ENCODE data around the gene OLIG2.

The OLIG2 gene

DNA sequence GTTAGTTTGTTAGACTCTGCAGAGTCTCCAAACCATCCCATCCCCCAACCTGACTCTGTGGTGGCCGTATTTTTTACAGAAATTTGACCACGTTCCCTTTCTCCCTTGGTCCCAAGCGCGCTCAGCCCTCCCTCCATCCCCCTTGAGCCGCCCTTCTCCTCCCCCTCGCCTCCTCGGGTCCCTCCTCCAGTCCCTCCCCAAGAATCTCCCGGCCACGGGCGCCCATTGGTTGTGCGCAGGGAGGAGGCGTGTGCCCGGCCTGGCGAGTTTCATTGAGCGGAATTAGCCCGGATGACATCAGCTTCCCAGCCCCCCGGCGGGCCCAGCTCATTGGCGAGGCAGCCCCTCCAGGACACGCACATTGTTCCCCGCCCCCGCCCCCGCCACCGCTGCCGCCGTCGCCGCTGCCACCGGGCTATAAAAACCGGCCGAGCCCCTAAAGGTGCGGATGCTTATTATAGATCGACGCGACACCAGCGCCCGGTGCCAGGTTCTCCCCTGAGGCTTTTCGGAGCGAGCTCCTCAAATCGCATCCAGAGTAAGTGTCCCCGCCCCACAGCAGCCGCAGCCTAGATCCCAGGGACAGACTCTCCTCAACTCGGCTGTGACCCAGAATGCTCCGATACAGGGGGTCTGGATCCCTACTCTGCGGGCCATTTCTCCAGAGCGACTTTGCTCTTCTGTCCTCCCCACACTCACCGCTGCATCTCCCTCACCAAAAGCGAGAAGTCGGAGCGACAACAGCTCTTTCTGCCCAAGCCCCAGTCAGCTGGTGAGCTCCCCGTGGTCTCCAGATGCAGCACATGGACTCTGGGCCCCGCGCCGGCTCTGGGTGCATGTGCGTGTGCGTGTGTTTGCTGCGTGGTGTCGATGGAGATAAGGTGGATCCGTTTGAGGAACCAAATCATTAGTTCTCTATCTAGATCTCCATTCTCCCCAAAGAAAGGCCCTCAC, at the start of gene OLIG2:
OLIG2 (plus strand) TSS at position 447 of the 954 bp plus-strand sequence. CDS start 928 bp downstream, outside the sequence.
- DNase-seq (ENCODE audit: low read depth), result peak; percentile 18

DNA sequence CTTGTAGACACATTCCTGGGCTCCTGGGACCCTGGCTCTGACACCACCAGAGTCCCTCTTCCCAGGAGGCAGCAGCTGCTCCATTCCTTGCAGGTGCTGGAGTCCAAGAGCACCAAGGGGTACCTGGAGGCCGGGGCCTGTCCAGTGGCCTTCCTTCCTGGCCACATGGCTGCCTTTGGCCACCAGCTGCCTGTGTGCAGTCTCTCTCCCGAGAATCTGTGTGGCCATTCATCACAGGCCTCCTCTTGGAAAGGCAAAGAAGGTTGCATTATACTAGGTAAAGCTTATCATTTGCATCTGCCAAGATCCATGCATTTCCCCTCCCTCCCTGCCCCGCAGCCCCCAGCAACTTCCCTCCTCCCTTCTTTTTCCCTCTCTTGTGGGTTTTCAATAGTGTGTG, 48.9 kb upstream of the OLIG2 start:
- no peak for DNase-seq (ENCODE audit: low read depth)

DNA sequence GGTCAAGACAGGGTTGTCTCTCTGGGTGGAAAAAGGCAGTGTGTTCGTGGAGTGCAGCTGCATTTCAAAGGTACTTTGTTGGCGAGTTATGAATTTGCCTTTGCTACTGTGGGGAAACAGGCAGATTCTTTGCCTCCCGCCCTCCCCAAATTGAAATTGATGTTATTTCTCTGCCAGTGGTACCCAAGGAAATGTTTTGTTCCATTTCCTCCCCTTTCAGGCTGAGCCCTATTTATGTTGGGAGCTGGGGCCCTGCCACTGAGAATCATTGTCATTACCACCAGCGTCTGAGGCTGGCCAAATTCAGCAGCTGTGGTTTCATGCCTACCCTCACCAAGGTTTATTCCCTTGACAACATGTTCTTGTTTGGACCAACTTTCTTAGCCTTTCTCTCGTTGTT, 48.5 kb upstream of the OLIG2 start:
- no peak for DNase-seq (ENCODE audit: low read depth)

DNA sequence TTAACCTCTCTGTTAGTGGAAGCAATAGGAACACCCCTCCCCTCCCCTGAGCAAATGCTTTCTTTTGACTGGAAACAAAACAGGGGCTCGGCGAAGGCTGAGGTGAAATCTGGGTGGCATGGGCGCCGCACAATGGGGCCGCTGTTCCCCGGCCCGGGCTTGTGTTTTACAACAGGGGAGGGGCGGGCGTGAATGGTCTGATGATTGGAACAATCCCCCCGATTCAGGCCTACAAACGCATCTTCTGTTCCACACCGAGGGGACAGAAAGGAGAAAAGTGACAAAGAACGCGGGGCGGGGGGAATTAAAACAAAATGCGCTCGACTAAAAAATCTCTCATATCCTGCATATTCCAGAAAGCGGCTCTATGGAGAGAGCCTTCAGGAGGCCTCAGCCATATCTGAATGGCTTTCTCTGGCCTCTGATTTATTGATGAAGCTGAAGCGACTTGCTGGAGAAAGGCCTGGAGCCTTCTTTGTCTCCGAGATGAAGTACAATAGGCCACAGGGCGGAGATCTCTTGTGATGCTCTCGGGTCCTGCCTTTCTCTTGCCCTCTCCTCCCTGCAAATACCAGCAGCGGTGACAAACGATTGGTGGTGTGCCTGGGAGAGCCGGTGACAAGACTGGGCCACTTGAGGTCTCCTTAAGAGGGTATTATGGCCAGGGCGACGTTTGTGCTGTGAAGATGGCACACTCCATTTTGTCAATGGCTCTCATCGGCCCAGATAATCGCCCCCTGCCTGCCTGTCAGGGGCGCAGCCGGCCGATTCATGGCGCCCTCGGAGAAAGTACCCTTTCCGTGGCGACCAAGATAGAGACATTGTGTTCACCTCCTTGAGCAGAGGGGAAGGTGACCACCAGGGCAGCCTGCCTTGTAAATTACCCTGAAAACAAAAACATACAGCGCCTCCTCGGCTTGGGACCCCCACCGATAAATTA, 47.1 kb upstream of the OLIG2 start:
- DNase-seq (ENCODE audit: low read depth), result no peak

DNA sequence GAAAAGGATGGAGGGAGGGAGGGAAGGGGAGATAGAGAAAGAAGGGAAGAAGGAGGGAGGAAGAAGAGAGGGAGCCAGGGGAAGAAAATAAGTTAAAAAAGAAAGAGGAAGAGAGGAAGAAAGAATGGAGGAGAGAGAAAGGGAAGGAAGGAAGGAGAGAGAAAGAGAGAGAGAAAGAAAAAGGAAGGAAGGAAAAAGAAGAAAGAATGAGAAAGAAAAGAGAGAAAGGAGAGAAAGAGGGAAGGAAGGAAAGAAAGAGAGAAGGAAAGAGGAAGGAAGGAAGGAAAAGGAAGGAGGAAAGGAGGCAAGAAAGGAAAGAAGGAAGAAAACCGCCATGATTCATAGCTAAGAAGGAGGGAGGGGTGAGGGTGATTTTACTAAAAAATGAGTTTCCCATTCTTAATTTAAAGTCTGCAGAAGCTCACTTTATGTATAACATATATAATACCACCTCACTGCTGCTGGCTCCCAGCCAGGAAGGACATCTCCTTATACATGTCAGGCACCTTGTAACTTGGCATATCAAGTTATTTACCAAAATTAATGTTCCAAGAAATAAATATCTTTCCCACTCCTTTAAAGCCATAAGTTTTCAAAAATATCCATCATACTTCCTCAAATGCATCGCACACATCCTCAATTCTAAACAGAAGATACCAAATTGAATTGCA, 46.0 kb upstream of the OLIG2 start:
- DNase-seq (ENCODE audit: low read depth), result no peak

DNA sequence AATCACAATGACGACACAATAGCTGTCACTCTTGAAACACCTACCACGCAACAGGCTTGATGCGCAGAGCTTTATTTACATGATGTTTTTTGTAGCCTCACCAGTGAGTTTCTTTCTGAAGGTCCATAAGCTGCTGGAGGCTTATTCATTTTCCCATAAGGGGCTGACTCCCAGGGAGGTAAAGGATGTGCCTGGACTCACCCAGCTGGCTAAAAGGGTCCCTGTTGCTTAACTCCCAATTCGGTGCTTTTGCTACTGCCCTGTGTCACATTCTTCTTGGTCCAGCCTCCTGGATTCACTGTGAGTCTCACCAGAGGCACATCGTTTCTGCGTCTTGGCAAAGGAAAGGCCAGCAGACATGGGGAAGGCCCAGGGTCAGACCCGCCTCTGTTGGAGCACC, 44.6 kb upstream of the OLIG2 start:
- DNase-seq (ENCODE audit: low read depth), result no peak

DNA sequence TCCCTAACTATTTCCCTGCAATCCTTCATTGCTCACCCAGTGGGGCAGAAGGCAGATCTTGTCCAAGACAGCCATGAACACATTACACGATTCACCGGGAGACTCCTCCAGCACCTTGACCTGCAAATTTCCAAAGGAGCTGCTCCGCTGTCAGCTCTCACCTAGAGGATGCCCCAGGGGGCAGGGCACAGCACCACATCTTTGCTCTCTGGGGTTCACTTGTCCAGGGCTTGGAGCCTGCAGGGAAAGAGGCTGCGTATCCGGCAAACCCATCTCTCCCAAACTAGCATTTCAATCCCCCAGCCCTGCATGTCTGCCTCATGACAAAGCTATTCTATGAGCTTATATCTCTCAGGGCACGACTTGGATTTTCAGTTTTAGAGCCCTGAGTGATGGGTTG, 35.1 kb upstream of the OLIG2 start:
- DNase-seq (ENCODE audit: low read depth), result no peak

DNA sequence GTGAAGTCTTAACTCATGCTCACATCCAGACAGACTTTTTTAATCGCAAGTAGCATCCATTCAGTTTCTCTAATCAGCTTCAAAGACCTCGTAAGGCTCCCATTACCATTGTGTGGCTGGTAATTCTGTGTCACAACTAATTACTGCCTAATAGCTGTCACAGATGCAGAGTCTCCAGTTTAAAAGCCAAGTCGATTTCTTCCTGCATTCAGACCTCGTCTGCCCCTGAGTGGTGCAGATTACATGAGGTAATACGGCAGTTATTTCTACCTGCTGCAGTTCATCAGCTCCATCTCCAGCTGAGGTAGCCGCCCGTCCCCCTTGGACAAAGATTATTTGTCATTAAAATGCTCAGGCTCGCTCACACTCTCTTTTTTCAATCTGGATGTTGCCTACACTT, 34.4 kb upstream of the OLIG2 start:
- DNase-seq (ENCODE audit: low read depth), result no peak

DNA sequence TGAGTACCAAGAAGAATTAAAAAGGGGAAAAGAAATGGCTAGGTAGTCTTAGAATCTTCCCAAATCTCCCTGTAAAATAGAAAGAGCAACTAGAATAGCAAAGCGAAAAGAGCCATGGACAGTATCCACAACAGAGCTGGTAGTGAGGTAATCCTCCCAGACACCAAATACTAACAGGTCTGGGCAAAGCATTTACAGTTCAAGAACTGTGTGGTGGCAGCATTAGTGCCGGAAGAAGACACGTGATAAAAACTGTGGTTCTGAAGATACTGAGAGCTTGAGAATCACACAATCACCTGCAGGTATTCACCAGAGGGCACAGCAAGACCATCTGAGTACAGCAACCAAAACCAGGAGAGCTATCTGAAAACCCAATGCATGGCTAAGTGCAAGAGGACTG, 31.8 kb upstream of the OLIG2 start:
- no peak for DNase-seq (ENCODE audit: low read depth)

DNA sequence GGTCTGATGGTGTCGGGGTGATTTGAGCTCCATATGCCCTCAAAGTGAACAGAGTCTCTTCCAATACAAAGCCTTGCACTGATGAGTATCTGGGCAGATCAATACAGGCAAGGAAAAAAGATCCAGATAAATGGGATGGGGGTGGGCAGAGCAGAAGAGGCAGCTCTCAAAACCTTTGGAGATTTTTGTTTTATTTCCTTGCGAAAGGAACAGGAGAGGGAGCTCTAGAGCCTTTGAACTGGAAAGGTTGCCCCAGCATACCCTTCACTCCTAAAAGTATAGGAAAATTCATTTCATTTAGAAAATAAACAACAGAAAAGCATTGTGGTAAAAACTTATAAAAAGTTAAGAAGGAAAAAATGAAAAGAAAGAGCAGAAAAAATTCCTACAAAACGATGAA, 31.4 kb upstream of the OLIG2 start:
- DNase-seq (ENCODE audit: low read depth), result peak; percentile 26

- DNase-seq (ENCODE audit: low read depth), result no peak
Observed at GRCh38 chr21:33007747-33008146, 18.0 kb upstream of the OLIG2 start.

DNA sequence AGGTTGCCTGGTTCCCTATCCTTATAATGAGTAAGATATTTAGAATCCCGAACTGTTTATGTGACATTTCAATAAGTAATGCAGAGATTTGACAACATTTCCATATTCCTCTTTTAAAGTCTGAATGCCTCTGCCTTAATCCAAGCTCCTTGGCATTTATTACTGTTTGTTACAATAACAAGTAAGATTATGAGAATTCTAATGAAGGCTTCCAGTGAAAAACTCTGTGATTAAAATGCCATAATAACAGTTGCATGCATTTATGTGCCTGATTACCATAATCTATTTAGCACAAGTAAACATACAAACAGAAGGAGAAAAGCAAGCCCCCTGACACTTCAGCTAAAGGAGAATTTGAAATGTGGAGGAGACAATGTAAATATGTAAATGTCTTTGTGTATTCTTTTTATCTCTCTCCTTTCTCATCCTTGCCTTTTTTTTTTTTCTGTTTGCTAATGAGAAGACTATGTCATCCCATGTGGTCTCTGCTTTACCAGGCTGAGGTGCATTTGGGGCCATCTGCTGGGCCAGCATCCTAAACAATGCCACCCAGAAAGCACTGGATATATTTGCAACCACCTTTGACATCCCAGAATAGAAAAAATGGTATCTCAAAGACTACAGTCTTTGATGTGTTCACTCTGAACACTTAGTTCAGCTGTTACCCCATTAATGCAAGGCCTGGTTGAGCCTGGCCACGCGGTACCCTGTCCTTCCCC, 17.2 kb upstream of the OLIG2 start:
- no peak for DNase-seq (ENCODE audit: low read depth)

GRCh38 chr21:33010931-33011330, 14.8 kb upstream of the OLIG2 start:
- DNase-seq (ENCODE audit: low read depth), result no peak

GRCh38 chr21:33011462-33011861, 14.3 kb upstream of the OLIG2 start:
- DNase-seq (ENCODE audit: low read depth), result peak; percentile 74

DNA sequence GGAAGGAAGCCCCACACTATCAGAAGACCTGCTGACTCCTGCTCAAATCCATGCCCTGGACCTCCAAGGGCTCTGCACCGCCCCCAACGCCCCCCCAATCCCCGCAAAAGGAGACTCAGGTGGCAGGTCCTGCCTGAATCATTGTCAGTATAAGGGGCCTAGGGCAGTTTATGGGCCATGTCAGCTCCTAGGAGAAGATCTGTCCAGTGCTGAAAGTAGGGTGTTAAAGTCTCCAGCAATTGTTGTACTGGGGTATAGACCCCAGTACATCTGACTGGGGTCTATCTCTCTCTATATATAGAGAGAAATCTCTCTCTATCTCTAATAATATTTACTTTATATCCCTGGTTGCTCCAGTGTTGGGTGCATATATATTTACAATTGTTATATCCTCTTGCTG, 12.1 kb upstream of the OLIG2 start:
- no peak for DNase-seq (ENCODE audit: low read depth)

GRCh38 chr21:33014331-33014730, 11.4 kb upstream of the OLIG2 start:
- no peak for DNase-seq (ENCODE audit: low read depth)

DNA sequence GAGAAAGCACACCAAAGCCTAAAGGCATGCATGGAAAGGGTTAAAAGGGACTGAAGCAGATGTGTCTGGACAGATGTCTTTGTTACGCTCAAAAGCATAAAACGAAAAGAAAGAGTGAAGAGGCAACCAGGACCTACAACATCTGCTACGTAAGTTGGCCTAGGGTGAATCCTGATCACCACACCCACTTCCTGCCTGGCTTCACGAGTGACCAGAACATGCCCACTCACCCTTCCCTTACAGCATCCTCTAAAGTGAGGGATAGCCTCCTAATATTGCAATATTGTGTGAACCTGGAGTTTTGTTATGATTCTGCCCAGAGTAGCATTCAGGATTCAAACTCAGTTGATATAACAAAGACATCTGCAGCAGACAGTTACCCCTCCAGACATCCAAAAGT, 10.6 kb upstream of the OLIG2 start:
- DNase-seq (ENCODE audit: low read depth), result no peak

DNA sequence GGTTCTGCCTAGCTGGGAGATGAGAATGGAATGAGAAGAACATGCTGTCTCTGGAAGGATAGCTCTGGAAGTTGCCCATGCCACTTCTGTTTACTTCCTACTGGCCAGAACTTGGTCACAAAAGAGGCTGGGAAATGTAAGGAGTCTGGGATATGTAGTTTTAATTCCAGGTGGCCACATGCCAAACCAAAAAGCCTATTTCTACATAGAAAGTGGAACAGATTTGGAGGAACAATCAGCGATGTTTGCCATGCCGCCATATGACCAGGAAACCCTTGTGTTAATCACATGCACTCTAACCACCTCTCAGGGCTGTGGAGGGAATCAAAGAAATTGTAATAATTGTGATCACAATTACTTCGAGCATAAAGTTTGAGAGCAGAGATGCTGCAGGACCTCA, 10.0 kb upstream of the OLIG2 start:
- DNase-seq (ENCODE audit: low read depth), result no peak

DNA sequence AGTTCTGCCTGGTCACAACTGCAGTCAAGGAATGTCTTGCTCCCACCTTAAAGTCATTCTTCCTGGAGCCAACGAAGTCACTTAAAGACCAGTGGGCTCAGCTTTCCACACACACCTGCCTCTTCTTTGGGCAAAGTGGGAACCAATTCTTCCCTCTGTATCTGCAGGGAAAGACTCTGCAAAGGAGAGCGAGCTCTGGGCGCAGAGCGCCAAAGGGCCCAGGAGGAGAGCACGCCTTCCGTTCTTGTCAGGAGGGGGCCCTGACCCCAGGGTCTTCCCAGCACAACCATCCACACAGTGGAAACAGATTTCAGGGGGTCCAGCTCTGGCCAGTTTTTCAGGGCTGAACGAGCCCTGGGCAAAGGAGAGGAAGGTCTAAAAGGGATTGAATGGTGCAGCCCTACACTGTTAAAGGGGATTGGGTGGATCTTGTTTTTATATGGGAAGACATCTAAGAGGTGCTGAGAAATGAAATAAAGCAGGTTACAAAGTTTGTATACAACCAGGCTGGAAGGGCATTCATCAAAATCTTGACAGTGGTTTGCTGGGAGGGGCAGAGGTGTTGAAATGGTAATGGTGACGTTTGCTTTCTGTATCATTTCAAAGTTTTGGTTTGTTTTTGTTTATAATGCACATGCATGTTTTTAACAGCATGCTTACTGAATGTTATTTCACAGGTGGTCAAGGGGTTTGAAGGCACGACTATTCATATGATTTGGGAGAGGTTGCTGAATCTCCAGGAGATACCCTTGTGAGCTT, 6.8 kb upstream of the OLIG2 start:
- no peak for DNase-seq (ENCODE audit: low read depth)

GRCh38 chr21:33019516-33019884, 6.2 kb upstream of the OLIG2 start:
- no peak for DNase-seq (ENCODE audit: low read depth)
